GM12872 (cell line): ENCODE results near the gene SGCD.

Experiments used
- CTCF ChIP-seq: IDR thresholded peaks from 3 replicates; pipeline ENCODE4 v1.5.1; 2011; ENCODE audit warnings: low read depth, mild to moderate bottlenecking, low read length, moderate library complexity; ENCODE audit not compliant: insufficient read depth

SGCD gene

DNA sequence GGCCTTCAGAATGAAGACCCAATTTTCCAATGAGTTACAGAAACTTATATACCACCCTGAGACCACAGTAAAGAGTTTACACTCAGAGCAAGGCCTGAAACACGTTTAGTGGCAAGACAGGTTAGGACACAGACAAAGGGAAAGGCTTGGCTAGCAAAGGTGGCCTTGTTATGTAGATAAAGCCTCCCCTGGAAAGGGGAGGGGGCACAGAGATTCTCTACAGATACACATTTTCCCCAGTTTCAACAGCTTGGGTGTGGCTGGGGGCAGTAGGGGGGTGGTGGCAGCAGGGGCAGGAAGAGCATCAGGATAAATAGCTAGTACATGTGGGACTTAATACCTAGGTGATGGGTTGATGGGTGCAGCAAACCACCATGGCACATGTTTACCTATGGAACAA, 471.2 kb downstream of the SGCD start:
- TF ChIP-seq CTCF, result no peak

GRCh38 chr5:156799171-156799570, 472.2 kb downstream of the SGCD start:
- no peak for TF ChIP-seq CTCF

DNA sequence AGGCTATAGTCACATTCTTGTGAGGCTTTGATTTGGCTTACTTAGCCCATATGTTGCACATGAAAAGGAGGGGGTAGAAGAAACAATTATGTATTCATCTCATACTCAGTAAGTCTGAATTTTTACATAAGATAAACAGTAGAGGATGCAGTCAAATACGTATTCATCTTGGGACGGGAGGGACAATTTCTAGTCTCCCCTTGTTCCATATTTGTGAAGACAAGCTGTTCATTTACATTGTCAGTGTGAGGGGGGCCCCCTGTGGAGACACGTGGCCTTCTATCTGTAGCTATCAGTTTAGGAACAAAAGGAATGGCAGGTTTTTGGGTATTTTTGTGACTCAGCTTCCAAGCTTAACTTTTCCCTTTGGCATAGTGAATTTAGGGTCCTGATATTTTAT, 474.0 kb downstream of the SGCD start:
- no peak for TF ChIP-seq CTCF

DNA sequence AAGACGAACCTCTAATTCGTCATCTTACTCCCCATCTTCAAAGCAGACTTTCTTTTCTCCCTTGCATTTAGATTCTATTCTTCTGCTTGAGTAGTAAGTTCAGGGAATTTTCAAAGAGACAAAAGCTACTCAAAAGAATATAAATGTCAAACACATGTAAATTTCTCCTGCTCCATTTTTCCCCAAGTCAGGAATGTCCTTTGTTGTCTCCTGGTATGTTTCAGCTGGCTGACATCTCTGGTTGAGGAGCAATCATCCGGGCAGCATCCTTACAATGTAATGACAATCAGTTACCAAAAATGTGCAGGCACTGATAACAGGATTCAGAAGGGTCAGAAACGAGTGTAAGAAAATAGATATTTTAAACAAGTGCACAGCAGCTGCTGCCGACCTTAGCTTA, 475.5 kb downstream of the SGCD start:
- TF ChIP-seq CTCF, result no peak

- TF ChIP-seq CTCF, result no peak
These were observed 476.4 kb downstream of the SGCD start for GRCh38 chr5:156803404-156803803.

DNA sequence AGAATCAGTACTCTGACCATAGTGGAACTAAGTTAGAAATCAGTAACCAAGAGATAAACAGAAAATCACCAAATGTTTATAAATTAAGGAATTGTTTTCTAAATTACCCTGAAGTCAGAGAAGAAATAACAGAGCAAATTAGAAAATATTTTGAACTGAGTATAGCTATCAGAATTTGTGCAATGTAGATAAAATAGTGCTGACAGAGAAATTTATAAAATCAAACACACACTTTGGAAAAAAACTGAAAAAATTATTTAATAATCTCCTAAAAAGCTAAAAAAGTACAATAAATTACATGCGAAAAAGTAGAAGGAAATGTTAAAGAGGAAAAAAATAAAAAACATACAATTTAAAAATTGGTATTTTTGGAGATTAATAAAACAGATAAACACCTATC, 486.0 kb downstream of the SGCD start:
- no peak for TF ChIP-seq CTCF

GRCh38 chr5:156815988-156816599, 489.1 kb downstream of the SGCD start:
- TF ChIP-seq CTCF, result peak; percentile 58
